Upper lobe of left lung (tissue), 4 donors: ENCODE measurements around the gene HEG1.

Experiments
- EP300 ChIP-seq, 4 donors: sonication (generic); formaldehyde crosslinking; IDR thresholded peaks; one replicate each; pipeline ENCODE4 v1.5.1; 2017; ENCODE audit warnings: antibody characterized with exemption in 4 of 4, control low read depth in 2 of 4
- POLR2AphosphoS5 ChIP-seq, 2 donors: sonication (generic); formaldehyde crosslinking; IDR thresholded peaks; one replicate each; pipeline ENCODE4 v1.5.1; 2017; ENCODE audit warnings: antibody characterized with exemption in 2 of 2
- TF ChIP-seq, protein P1 (sequence below), 6 experiments: fragments of 450-650 bp in 4 of 6; fragments of 200-600 bp in 2 of 6; sonication (generic) in 2 of 6; IDR thresholded peaks; one replicate each; pipeline ENCODE4 v1.5.1; 2016 to 2019; ENCODE audit warnings: antibody characterized with exemption in 6 of 6

DNA sequence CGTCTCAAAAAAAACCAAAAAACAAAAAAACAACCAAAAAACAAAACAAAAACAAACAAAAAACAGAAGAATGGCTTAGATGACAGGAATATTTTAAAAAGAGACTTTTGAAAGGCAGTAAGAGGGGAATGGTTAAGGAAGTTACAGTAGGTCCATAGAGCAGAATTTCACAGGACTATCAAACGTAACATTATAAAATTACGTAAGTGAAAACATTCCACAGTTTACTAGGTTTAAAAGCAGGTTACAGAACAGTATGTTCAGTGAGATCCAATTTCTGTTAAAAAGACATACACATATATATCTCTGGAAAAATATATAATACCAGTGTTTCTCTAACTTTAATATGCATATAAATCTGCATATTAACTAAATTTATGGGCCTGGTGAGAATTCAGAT, 71.0 kb downstream of the HEG1 start:
- TF ChIP-seq, protein P1, sequence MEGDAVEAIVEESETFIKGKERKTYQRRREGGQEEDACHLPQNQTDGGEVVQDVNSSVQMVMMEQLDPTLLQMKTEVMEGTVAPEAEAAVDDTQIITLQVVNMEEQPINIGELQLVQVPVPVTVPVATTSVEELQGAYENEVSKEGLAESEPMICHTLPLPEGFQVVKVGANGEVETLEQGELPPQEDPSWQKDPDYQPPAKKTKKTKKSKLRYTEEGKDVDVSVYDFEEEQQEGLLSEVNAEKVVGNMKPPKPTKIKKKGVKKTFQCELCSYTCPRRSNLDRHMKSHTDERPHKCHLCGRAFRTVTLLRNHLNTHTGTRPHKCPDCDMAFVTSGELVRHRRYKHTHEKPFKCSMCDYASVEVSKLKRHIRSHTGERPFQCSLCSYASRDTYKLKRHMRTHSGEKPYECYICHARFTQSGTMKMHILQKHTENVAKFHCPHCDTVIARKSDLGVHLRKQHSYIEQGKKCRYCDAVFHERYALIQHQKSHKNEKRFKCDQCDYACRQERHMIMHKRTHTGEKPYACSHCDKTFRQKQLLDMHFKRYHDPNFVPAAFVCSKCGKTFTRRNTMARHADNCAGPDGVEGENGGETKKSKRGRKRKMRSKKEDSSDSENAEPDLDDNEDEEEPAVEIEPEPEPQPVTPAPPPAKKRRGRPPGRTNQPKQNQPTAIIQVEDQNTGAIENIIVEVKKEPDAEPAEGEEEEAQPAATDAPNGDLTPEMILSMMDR (IDR thresholded peaks at IDR 0.05) = no peak
- no peak for TF ChIP-seq POLR2AphosphoS5 (IDR thresholded peaks at IDR 0.05)
- TF ChIP-seq EP300 (IDR thresholded peaks at IDR 0.05) = no peak
